SJCRH30 (cell line): ENCODE measurements around the gene MICA. TPM values are rescaled to one million over a fixed set of nuclear protein-coding genes. Genes with fewer than 3 reads are reported as not detected.
A peak's percentile ranks its signal among the peaks of the same experiment; 100 is the strongest.
"Not testable (repeated sequence)": the region's sequence is repeated elsewhere in the genome, so short reads cannot be mapped to it uniquely, and the experiment has no call there.

Experiments used
- DNase-seq, 2 experiments: peaks; one replicate each; pipeline ENCODE4 v3.0.0-alpha.2; 2015 to 2020
- H3K27ac ChIP-seq: fragments of 250-450 bp; sonication (Bioruptor Pico); 2 replicates; pipeline ENCODE4 v1.5.1; 2020; ENCODE audit warnings: mild to moderate bottlenecking, moderate library complexity
- H3K27me3 ChIP-seq: fragments of 250-450 bp; sonication (Bioruptor Pico); 2 replicates; pipeline ENCODE4 v1.5.1; 2020; ENCODE audit warnings: mild to moderate bottlenecking, moderate library complexity
- H3K36me3 ChIP-seq: fragments of 250-450 bp; sonication (Bioruptor Pico); 2 replicates; pipeline ENCODE4 v1.5.1; 2020; ENCODE audit warnings: mild to moderate bottlenecking, moderate library complexity
- H3K4me1 ChIP-seq: fragments of 250-450 bp; sonication (Bioruptor Pico); 2 replicates; pipeline ENCODE4 v1.5.1; 2020; ENCODE audit warnings: mild to moderate bottlenecking, moderate library complexity
- H3K4me3 ChIP-seq: fragments of 250-450 bp; sonication (Bioruptor Pico); 2 replicates; pipeline ENCODE4 v1.5.1; 2020; ENCODE audit warnings: mild to moderate bottlenecking, moderate library complexity
- H3K9me3 ChIP-seq: fragments of 250-450 bp; sonication (Bioruptor Pico); replicated peaks from 2 replicates; pipeline ENCODE4 v1.5.1; 2020; ENCODE audit warnings: mild to moderate bottlenecking, moderate library complexity
- total RNA-seq: library from RNA; depleted of rRNA; stranded (reverse); fragments of >200 nt; shearing (Covaris generic); gene quantifications from 2 replicates; pipeline ENCODE4 v1.2.3, GENCODE V29; 2014

The MICA gene
- total RNA-seq, 1 experiment from 2014 or later = 7.7 TPM

GRCh38 chr6:31414148-31414770 lies 10.9 kb downstream of the MICA start:
- not testable (repeated sequence) for H3K27me3 ChIP-seq, H3K4me1 ChIP-seq, H3K9me3 ChIP-seq, H3K4me3 ChIP-seq, DNase-seq, H3K27ac ChIP-seq
- H3K36me3 ChIP-seq = peaks cover 21% of the 10 kb centered on the region

GRCh38 chr6:31414771-31415265 lies 11.4 kb downstream of the MICA start:
- H3K9me3 ChIP-seq = peaks cover 3% of the 10 kb centered on the region; the same call in 1 of the 2 replicates
- H3K4me3 ChIP-seq = no peak overlapping the region
- peaks cover 21% of the 10 kb centered on the region for H3K36me3 ChIP-seq
- H3K4me1 ChIP-seq = no peaks in the 10 kb centered on the region
- peak in 1 of 2 experiments; percentile 31 for DNase-seq
- H3K27ac ChIP-seq = no peak overlapping the region
- H3K27me3 ChIP-seq = no peaks in the 10 kb centered on the region

- DNase-seq = no peak
- Histone ChIP-seq H3K9me3 (peaks cover 3% of the 10 kb centered on the region; the same call in 1 of the 2 replicates), H3K4me3 (no peak overlapping the region), H3K4me1 (no peaks in the 10 kb centered on the region), H3K27ac (no peak overlapping the region; the same call in 1 of the 2 replicates), H3K36me3 (peaks cover 21% of the 10 kb centered on the region), H3K27me3 (no peaks in the 10 kb centered on the region)
These were observed 13.1 kb downstream of the MICA start for GRCh38 chr6:31416394-31417014.

GRCh38 chr6:31418251-31418650 lies 14.9 kb downstream of the MICA start:
- no peak overlapping the region for H3K27ac ChIP-seq
- peaks cover 21% of the 10 kb centered on the region for H3K36me3 ChIP-seq
- DNase-seq = no peak
- no peaks in the 10 kb centered on the region for H3K27me3 ChIP-seq
- H3K4me1 ChIP-seq = no peaks in the 10 kb centered on the region
- peaks cover 3% of the 10 kb centered on the region; the same call in 1 of the 2 replicates for H3K9me3 ChIP-seq
- H3K4me3 ChIP-seq = no peak overlapping the region

- Histone ChIP-seq H3K9me3 (peaks cover 3% of the 10 kb centered on the region; the same call in 1 of the 2 replicates), H3K4me1 (no peaks in the 10 kb centered on the region), H3K36me3 (peaks cover 21% of the 10 kb centered on the region), H3K4me3 (no peak overlapping the region), H3K27ac (no peak overlapping the region), H3K27me3 (no peaks in the 10 kb centered on the region)
- no peak for DNase-seq
These were observed 16.4 kb downstream of the MICA start for GRCh38 chr6:31419842-31420241.

- Histone ChIP-seq H3K4me1 (no peaks in the 10 kb centered on the region), H3K36me3 (peaks cover 20% of the 10 kb centered on the region), H3K9me3 (peaks cover 3% of the 10 kb centered on the region; the same call in 1 of the 2 replicates), H3K4me3 (no peak overlapping the region), H3K27ac (no peak overlapping the region), H3K27me3 (no peaks in the 10 kb centered on the region)
- DNase-seq = no peak
These were observed 17.2 kb downstream of the MICA start for GRCh38 chr6:31420546-31420945.

- no peak for DNase-seq
- Histone ChIP-seq H3K4me3 (no peak overlapping the region), H3K27me3 (no peaks in the 10 kb centered on the region), H3K4me1 (no peaks in the 10 kb centered on the region), H3K9me3 (no peaks in the 10 kb centered on the region), H3K27ac (no peak overlapping the region), H3K36me3 (no peaks in the 10 kb centered on the region; the same call in 1 of the 2 replicates)
These were observed 19.2 kb downstream of the MICA start for GRCh38 chr6:31422587-31422986.

GRCh38 chr6:31423550-31423949 lies 20.2 kb downstream of the MICA start:
- no peak overlapping the region for H3K27ac ChIP-seq
- H3K9me3 ChIP-seq = no peaks in the 10 kb centered on the region
- DNase-seq = no peak
- no peaks in the 10 kb centered on the region for H3K27me3 ChIP-seq
- no peaks in the 10 kb centered on the region for H3K36me3 ChIP-seq
- no peak overlapping the region for H3K4me3 ChIP-seq
- H3K4me1 ChIP-seq = no peaks in the 10 kb centered on the region

- no peaks in the 10 kb centered on the region for H3K9me3 ChIP-seq
- no peak overlapping the region for H3K27ac ChIP-seq
- H3K27me3 ChIP-seq = no peaks in the 10 kb centered on the region
- no peaks in the 10 kb centered on the region for H3K4me1 ChIP-seq
- H3K4me3 ChIP-seq = no peak overlapping the region
- no peak for DNase-seq
- H3K36me3 ChIP-seq = no peaks in the 10 kb centered on the region
These were observed 23.3 kb downstream of the MICA start for GRCh38 chr6:31426395-31427354.

GRCh38 chr6:31430449-31430848 lies 27.1 kb downstream of the MICA start:
- H3K27me3 ChIP-seq = no peaks in the 10 kb centered on the region
- no peaks in the 10 kb centered on the region for H3K36me3 ChIP-seq
- no peak for DNase-seq
- H3K27ac ChIP-seq = no peak overlapping the region
- H3K4me1 ChIP-seq = no peaks in the 10 kb centered on the region
- H3K4me3 ChIP-seq = no peak overlapping the region
- no peaks in the 10 kb centered on the region for H3K9me3 ChIP-seq

- not testable (repeated sequence) for H3K36me3 ChIP-seq, DNase-seq, H3K27ac ChIP-seq, H3K27me3 ChIP-seq, H3K4me3 ChIP-seq, H3K4me1 ChIP-seq
- H3K9me3 ChIP-seq = peaks cover 10% of the 10 kb centered on the region
These were observed 31.7 kb downstream of the MICA start for GRCh38 chr6:31435051-31435450.

- Histone ChIP-seq H3K27me3 (0 out of 2 replicates have a peak, but pooled peaks cover 4% of the 10 kb centered on the region), H3K4me1 (no peaks in the 10 kb centered on the region), H3K4me3 (no peak overlapping the region), H3K36me3 (no peaks in the 10 kb centered on the region), H3K9me3 (peaks cover 10% of the 10 kb centered on the region), H3K27ac (no peak overlapping the region)
- no peak for DNase-seq
These were observed 34.8 kb downstream of the MICA start for GRCh38 chr6:31438222-31438621.

- H3K4me1 ChIP-seq = no peaks in the 10 kb centered on the region
- no peak for DNase-seq
- 0 out of 2 replicates have a peak, but pooled peaks cover 4% of the 10 kb centered on the region for H3K27me3 ChIP-seq
- H3K27ac ChIP-seq = no peak overlapping the region
- no peaks in the 10 kb centered on the region for H3K36me3 ChIP-seq
- no peak overlapping the region for H3K4me3 ChIP-seq
- H3K9me3 ChIP-seq = peaks cover 10% of the 10 kb centered on the region
These were observed 35.3 kb downstream of the MICA start for GRCh38 chr6:31438677-31439076.

GRCh38 chr6:31441365-31442267 lies 38.2 kb downstream of the MICA start:
- Histone ChIP-seq H3K36me3 (no peaks in the 10 kb centered on the region), H3K4me1 (no peaks in the 10 kb centered on the region), H3K4me3 (no peak overlapping the region), H3K9me3 (peaks cover 10% of the 10 kb centered on the region), H3K27ac (no peak overlapping the region), H3K27me3 (0 out of 2 replicates have a peak, but pooled peaks cover 4% of the 10 kb centered on the region)
- DNase-seq = peak; percentile 71 to 82
